Peyer's patch (tissue), 4 donors: ENCODE results near the gene MXD4. TPM values are rescaled to one million over a fixed set of nuclear protein-coding genes. Genes with fewer than 3 reads are reported as not detected.

Experiments used
- DNase-seq, 3 donors: peaks; one replicate each; pipeline ENCODE4 v3.0.0-alpha.2; 2017 to 2019
- H3K27ac ChIP-seq, 4 donors: fragments of 200-600 bp; sonication (generic); one replicate each; pipeline ENCODE4 v1.5.1; 2016 to 2019
- H3K27me3 ChIP-seq, 2 donors: fragments of 200-600 bp; sonication (generic); one replicate each; pipeline ENCODE4 v1.5.1; 2019
- H3K36me3 ChIP-seq, 3 donors: fragments of 200-600 bp; sonication (generic); one replicate each; pipeline ENCODE4 v1.5.1; 2016 to 2019
- H3K4me1 ChIP-seq, 4 donors: fragments of 200-600 bp; sonication (generic); one replicate each; pipeline ENCODE4 v1.5.1; 2016 to 2019
- H3K4me3 ChIP-seq, 4 donors: fragments of 200-600 bp; sonication (generic); 1 replicate in 3 of 4; 2 replicates in 1 of 4; pipeline ENCODE4 v1.5.1; 2016 to 2019; ENCODE audit warnings: mild to moderate bottlenecking in 1 of 4
- H3K9me3 ChIP-seq, 4 donors: fragments of 200-600 bp; sonication (generic); one replicate each; pipeline ENCODE4 v1.5.1; 2016 to 2019; ENCODE audit warnings: mild to moderate bottlenecking in 1 of 4
- POLR2A ChIP-seq, 2 donors: fragments of 450-650 bp; IDR thresholded peaks; one replicate each; pipeline ENCODE4 v1.5.1; 2017; ENCODE audit warnings: antibody characterized with exemption in 2 of 2, mild to moderate bottlenecking in 2 of 2, moderate library complexity in 2 of 2
- total RNA-seq, 4 donors: library from RNA; depleted of rRNA; stranded (reverse); fragments of >200 nt; gene quantifications; one replicate each; pipeline ENCODE4 v1.1.0, GENCODE V29; 2016
- TF ChIP-seq, protein P1 (sequence below), 6 experiments: fragments of 450-650 bp in 4 of 6; fragments of 200-600 bp in 2 of 6; sonication (generic) in 1 of 6; IDR thresholded peaks; one replicate each; pipeline ENCODE4 v1.5.1; 2017 to 2019; ENCODE audit warnings: antibody characterized with exemption in 6 of 6, mild to moderate bottlenecking in 3 of 6, moderate library complexity in 1 of 6

Gene MXD4
- total RNA-seq, 4 donors from 2014 or later = 28.9 to 52.5 (median 44.0) TPM

DNA sequence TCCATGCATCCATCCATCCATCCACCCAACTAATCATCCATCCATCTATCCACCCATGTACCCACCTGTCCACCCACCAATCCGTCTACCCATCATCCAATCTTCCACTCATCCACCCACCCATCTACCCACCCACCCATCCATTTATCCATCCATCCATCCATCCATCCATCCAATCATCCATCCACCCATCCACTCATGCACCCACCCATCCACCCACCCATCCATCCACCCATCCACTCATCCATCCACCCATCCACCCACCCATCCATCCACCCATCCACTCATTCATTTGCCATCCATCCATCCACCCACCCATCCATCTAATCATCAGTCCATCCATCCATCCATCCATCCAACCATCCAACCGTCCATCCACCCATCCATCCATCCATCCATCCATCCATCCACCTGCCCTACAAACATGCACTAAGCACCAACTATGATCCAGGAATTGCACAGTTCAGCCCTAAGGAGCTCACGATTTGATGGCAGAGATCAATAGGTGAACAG is 21.3 kb upstream of the MXD4 start:
- TF ChIP-seq POLR2A (IDR thresholded peaks at IDR 0.05) = no peak
- TF ChIP-seq, protein P1, sequence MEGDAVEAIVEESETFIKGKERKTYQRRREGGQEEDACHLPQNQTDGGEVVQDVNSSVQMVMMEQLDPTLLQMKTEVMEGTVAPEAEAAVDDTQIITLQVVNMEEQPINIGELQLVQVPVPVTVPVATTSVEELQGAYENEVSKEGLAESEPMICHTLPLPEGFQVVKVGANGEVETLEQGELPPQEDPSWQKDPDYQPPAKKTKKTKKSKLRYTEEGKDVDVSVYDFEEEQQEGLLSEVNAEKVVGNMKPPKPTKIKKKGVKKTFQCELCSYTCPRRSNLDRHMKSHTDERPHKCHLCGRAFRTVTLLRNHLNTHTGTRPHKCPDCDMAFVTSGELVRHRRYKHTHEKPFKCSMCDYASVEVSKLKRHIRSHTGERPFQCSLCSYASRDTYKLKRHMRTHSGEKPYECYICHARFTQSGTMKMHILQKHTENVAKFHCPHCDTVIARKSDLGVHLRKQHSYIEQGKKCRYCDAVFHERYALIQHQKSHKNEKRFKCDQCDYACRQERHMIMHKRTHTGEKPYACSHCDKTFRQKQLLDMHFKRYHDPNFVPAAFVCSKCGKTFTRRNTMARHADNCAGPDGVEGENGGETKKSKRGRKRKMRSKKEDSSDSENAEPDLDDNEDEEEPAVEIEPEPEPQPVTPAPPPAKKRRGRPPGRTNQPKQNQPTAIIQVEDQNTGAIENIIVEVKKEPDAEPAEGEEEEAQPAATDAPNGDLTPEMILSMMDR (IDR thresholded peaks at IDR 0.05) = no peak
- DNase-seq = no peak
- Histone ChIP-seq H3K4me1 (peaks cover 0 to 4% (median 0%) of the 10 kb centered on the region in 4 donors), H3K27ac (no peak overlapping the region), H3K9me3 (no peaks in the 10 kb centered on the region), H3K36me3 (no peaks in the 10 kb centered on the region), H3K27me3 (no peaks in the 10 kb centered on the region), H3K4me3 (no peak overlapping the region)

DNA sequence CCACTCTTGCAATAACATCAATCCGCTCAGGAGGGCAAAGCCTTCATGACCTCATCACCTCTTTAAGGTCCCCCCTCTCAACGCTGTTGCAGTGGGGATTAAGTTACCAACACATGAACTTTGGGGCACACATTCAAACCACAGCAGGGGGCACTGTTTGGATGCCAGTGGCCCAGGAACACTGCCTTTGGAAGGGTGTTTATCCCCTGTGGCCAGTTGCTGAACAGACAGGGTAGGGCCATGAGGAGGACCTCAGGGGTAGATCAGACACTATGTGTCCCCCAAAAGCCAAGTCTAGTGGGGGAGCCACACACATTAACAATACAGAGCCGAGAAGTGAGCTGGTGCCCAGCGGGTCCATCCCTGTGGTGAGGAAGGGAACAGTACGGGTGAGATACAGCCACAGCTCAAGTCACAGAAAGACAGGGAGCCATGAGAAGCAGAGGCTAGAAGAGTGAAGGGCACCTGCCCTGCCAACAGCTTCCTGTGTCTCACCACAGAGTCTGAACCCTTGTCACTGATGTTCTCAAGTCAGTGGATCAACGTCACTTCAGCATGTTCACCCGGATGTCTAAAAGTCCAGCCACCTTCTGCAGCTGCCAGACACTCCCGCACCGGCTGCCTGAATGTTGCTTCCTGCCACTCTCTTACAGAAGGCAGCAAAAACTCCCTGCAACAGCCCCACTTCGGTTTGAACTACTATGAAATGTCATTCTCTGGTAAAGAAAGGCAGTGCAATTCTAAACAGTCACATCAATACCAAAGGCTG is 19.9 kb upstream of the MXD4 start:
- Histone ChIP-seq H3K4me1 (peaks cover 0 to 4% (median 0%) of the 10 kb centered on the region in 4 donors), H3K27ac (peak overlapping the region in 3 of 4 donors; percentile 69 to 74 (median 70)), H3K36me3 (no peaks in the 10 kb centered on the region), H3K4me3 (no peak overlapping the region), H3K9me3 (no peaks in the 10 kb centered on the region), H3K27me3 (no peaks in the 10 kb centered on the region)
- TF ChIP-seq POLR2A (IDR thresholded peaks at IDR 0.05) = no peak
- TF ChIP-seq, protein P1 (IDR thresholded peaks at IDR 0.05) = peak in 2 of 6 experiments; percentile 15 to 33
- DNase-seq = peak in 2 of 3 donors; percentile 88 to 93

DNA sequence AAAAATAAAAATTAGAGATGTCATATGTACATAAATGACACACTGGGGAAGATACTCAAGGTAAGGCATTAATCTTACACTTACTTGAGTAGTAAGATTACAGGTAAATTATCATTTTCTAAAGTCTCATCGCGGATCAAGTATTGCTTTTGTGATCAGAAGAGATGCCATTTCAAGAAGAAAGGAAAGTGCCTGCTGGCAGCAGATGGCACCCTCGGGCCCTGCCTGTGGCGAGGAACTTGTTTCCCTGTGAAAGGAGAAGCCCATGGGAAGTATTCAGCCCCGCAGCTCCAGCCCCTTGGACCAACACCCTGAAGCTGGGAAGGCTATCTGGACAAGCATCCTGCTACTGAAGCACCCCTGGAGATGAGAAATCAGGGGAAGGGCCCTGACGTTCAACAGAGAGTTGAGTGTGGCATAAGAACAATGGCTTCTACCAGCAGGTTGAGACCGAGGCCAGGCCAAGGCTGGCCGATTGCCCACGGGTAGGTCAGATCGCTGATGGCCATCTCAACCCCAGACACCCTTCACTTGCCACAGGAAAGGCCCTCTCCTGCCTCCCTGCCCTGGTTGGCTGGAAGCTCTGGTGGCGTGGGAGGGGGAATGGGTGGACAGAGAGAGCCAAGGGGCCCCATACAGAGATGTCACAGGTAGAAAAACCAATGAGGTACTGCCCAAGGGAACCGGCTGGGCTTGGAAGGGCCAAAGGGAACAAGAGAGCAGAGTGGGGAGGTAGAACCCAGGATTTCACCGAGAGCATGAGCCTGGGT is 18.8 kb upstream of the MXD4 start:
- H3K4me1 ChIP-seq = peaks cover 0 to 4% (median 0%) of the 10 kb centered on the region in 4 donors
- TF ChIP-seq, protein P1 (IDR thresholded peaks at IDR 0.05) = peak in 3 of 6 experiments; percentile 25 to 43 (median 40)
- no peak for TF ChIP-seq POLR2A (IDR thresholded peaks at IDR 0.05)
- H3K4me3 ChIP-seq = no peak overlapping the region
- H3K27me3 ChIP-seq = no peaks in the 10 kb centered on the region
- H3K9me3 ChIP-seq = no peaks in the 10 kb centered on the region
- H3K27ac ChIP-seq = peak overlapping the region in 2 of 4 donors; percentile 69 to 70
- H3K36me3 ChIP-seq = no peaks in the 10 kb centered on the region
- no peak for DNase-seq

DNA sequence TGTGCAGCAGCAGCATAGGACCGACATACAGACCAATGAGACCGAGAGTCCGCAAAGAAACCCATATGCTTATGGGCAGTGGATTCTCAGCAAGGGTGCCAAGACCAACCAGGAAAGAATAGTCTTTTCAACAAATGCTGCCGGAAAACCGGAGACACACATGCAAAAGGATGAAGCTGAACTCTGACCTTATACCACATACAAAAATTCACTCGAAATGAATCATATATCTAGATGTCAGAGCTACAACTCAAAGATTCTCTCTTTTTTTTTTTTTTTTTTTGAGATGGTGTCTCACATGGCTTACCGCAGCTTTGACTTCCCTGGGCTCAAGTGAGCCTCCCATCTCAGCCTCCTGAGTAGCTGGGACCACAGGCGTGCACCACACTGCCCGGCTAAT is 16.0 kb upstream of the MXD4 start:
- Histone ChIP-seq H3K27ac (no peak overlapping the region), H3K4me3 (no peak overlapping the region), H3K27me3 (no peaks in the 10 kb centered on the region), H3K9me3 (no peaks in the 10 kb centered on the region), H3K36me3 (no peaks in the 10 kb centered on the region), H3K4me1 (peaks cover 0 to 4% (median 0%) of the 10 kb centered on the region in 4 donors)
- no peak for TF ChIP-seq POLR2A (IDR thresholded peaks at IDR 0.05)
- TF ChIP-seq, protein P1 (IDR thresholded peaks at IDR 0.05) = no peak
- no peak for DNase-seq

GRCh38 chr4:2276581-2277325 is 14.8 kb upstream of the MXD4 start:
- Histone ChIP-seq H3K36me3 (peaks cover 0 to 11% (median 0%) of the 10 kb centered on the region in 3 donors), H3K27ac (no peak overlapping the region), H3K4me1 (peaks cover 0 to 3% (median 0%) of the 10 kb centered on the region in 4 donors), H3K4me3 (no peak overlapping the region), H3K27me3 (no peaks in the 10 kb centered on the region), H3K9me3 (no peaks in the 10 kb centered on the region)
- DNase-seq = no peak
- TF ChIP-seq, protein P1 (IDR thresholded peaks at IDR 0.05) = no peak
- no peak for TF ChIP-seq POLR2A (IDR thresholded peaks at IDR 0.05)
